ENCODE measurements around the gene CYS1. TPM values are rescaled to one million over a fixed set of nuclear protein-coding genes. Genes with fewer than 3 reads are reported as not detected.

CYS1 gene
- total RNA-seq, 1 donor from 2014 or later = 0.56 TPM

GRCh38 chr2:10075571-10076209 is 4.5 kb downstream of the CYS1 start:
- H4K20me1 ChIP-seq (ENCODE audit: low read depth) = no peaks in the 10 kb centered on the region
- H3K36me3 Mint-ChIP-seq = no peaks in the 10 kb centered on the region
- peaks cover 17% of the 10 kb centered on the region for H3F3A ChIP-seq (ENCODE audit: low read depth)
- H3K36me3 ChIP-seq = no peaks in the 10 kb centered on the region
- peaks cover 76% of the 10 kb centered on the region for H3K27me3 ChIP-seq
- H3K9me3 ChIP-seq (ENCODE audit: low read depth) = no peaks in the 10 kb centered on the region
- no peak for TF ChIP-seq EZH2 (IDR thresholded peaks at IDR 0.05)
- no peaks in the 10 kb centered on the region for H3K9me3 Mint-ChIP-seq
- peaks cover 22% of the 10 kb centered on the region for H3K4me1 Mint-ChIP-seq
- H3K4me1 ChIP-seq = peaks cover 9% of the 10 kb centered on the region
- H3K27me3 Mint-ChIP-seq (ENCODE audit: insufficient read depth, low read depth) = peaks cover 51% of the 10 kb centered on the region
- no peak overlapping the region for H3K27ac ChIP-seq
- no peak overlapping the region for H3K9ac ChIP-seq
- H3K4me3 Mint-ChIP-seq = no peak overlapping the region
- no peaks in the 10 kb centered on the region for H3K79me2 ChIP-seq (ENCODE audit: low read depth)
- no peak overlapping the region for H3K4me3 ChIP-seq
- H3K4me2 ChIP-seq = no peak overlapping the region
- H3K27ac Mint-ChIP-seq = no peak overlapping the region
- H2AFZ ChIP-seq (replicated peaks) = no peak overlapping the region
- DNase-seq (ENCODE audit: low spot score) = no peak

- no peaks in the 10 kb centered on the region for H3K79me2 ChIP-seq (ENCODE audit: low read depth)
- no peak overlapping the region for H3K27ac Mint-ChIP-seq
- DNase-seq (ENCODE audit: low spot score) = no peak
- no peaks in the 10 kb centered on the region for H3K9me3 Mint-ChIP-seq
- H3K36me3 Mint-ChIP-seq = no peaks in the 10 kb centered on the region
- TF ChIP-seq, protein P1, sequence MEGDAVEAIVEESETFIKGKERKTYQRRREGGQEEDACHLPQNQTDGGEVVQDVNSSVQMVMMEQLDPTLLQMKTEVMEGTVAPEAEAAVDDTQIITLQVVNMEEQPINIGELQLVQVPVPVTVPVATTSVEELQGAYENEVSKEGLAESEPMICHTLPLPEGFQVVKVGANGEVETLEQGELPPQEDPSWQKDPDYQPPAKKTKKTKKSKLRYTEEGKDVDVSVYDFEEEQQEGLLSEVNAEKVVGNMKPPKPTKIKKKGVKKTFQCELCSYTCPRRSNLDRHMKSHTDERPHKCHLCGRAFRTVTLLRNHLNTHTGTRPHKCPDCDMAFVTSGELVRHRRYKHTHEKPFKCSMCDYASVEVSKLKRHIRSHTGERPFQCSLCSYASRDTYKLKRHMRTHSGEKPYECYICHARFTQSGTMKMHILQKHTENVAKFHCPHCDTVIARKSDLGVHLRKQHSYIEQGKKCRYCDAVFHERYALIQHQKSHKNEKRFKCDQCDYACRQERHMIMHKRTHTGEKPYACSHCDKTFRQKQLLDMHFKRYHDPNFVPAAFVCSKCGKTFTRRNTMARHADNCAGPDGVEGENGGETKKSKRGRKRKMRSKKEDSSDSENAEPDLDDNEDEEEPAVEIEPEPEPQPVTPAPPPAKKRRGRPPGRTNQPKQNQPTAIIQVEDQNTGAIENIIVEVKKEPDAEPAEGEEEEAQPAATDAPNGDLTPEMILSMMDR (IDR thresholded peaks at IDR 0.05) = no peak
- no peak for TF ChIP-seq EZH2 (IDR thresholded peaks at IDR 0.05)
- no peak for TF ChIP-seq EZH2phosphoT487 (IDR thresholded peaks at IDR 0.05)
- H3K4me1 Mint-ChIP-seq = peaks cover 22% of the 10 kb centered on the region
- peaks cover 48% of the 10 kb centered on the region for H3K27me3 Mint-ChIP-seq (ENCODE audit: insufficient read depth, low read depth)
- H3K4me1 ChIP-seq = peaks cover 6% of the 10 kb centered on the region
- H3F3A ChIP-seq (ENCODE audit: low read depth) = peaks cover 13% of the 10 kb centered on the region
- H3K4me2 ChIP-seq = no peak overlapping the region
- H3K27ac ChIP-seq = no peak overlapping the region
- no peaks in the 10 kb centered on the region for H3K9me3 ChIP-seq (ENCODE audit: low read depth)
- H4K20me1 ChIP-seq (ENCODE audit: low read depth) = no peaks in the 10 kb centered on the region
- H3K9ac ChIP-seq = no peak overlapping the region
- H3K27me3 ChIP-seq = peaks cover 71% of the 10 kb centered on the region
- H2AFZ ChIP-seq (replicated peaks) = no peak overlapping the region
- no peak overlapping the region for H3K4me3 ChIP-seq
- no peaks in the 10 kb centered on the region for H3K36me3 ChIP-seq
- H3K4me3 Mint-ChIP-seq = no peak overlapping the region
These were observed 5.1 kb downstream of the CYS1 start for GRCh38 chr2:10075101-10075500.

- Histone ChIP-seq H3K36me3 (no peaks in the 10 kb centered on the region), H2AFZ (replicated peaks) (no peak overlapping the region), H3K4me2 (no peak overlapping the region), H3K9me3 (ENCODE audit: low read depth) (no peaks in the 10 kb centered on the region), H3K27ac (no peak overlapping the region), H4K20me1 (ENCODE audit: low read depth) (no peaks in the 10 kb centered on the region), H3K4me3 (no peak overlapping the region), H3K4me1 (peaks cover 6% of the 10 kb centered on the region), H3F3A (ENCODE audit: low read depth) (peaks cover 2% of the 10 kb centered on the region), H3K9ac (no peak overlapping the region), H3K79me2 (ENCODE audit: low read depth) (no peaks in the 10 kb centered on the region), H3K27me3 (peaks cover 57% of the 10 kb centered on the region)
- Mint-ChIP-seq H3K4me1 (peaks cover 19% of the 10 kb centered on the region), H3K9me3 (no peaks in the 10 kb centered on the region), H3K27me3 (ENCODE audit: insufficient read depth, low read depth) (peaks cover 42% of the 10 kb centered on the region), H3K36me3 (no peaks in the 10 kb centered on the region), H3K27ac (no peak overlapping the region), H3K4me3 (no peak overlapping the region)
- no peak for DNase-seq (ENCODE audit: low spot score)
- TF ChIP-seq, protein P1 (IDR thresholded peaks at IDR 0.05) = no peak
- TF ChIP-seq EZH2 (IDR thresholded peaks at IDR 0.05) (no peak), EZH2phosphoT487 (IDR thresholded peaks at IDR 0.05) (no peak)
These were observed 6.5 kb downstream of the CYS1 start for GRCh38 chr2:10073706-10074105.
